Transverse colon (tissue), 4 donors: Measurements from ENCODE around the gene B3GNT3. TPM values are rescaled to one million over a fixed set of nuclear protein-coding genes. Genes with fewer than 3 reads are reported as not detected.

Experiments
- DNase-seq: peaks from one replicate; pipeline ENCODE4 v3.0.0-alpha.2; 2019
- H3K27ac ChIP-seq, 4 donors: fragments of 200-600 bp; sonication (generic); 2 replicates each; pipeline ENCODE4 v1.5.1; 2016 to 2018; ENCODE audit warnings: inconsistent platforms in 4 of 4
- H3K27me3 ChIP-seq: fragments of 200-600 bp; sonication (generic); 2 replicates; pipeline ENCODE4 v1.5.1; 2017; ENCODE audit warnings: inconsistent platforms
- H3K36me3 ChIP-seq, 4 donors: fragments of 200-600 bp; sonication (generic); 2 replicates each; pipeline ENCODE4 v1.5.1; 2017 to 2019; ENCODE audit warnings: inconsistent platforms in 4 of 4
- H3K4me1 ChIP-seq, 4 donors: fragments of 200-600 bp; sonication (generic); 2 replicates each; pipeline ENCODE4 v1.5.1; 2017 to 2020; ENCODE audit warnings: inconsistent platforms in 4 of 4
- H3K4me3 ChIP-seq, 4 donors: fragments of 200-600 bp; sonication (generic); 1 replicate in 1 of 4; 2 replicates in 3 of 4; pipeline versions ENCODE4 v1.5.1 to v1.6.1; 2017 to 2019; ENCODE audit warnings: inconsistent platforms in 4 of 4
- H3K9me3 ChIP-seq, 2 donors: fragments of 200-600 bp; sonication (generic); 2 replicates each; pipeline ENCODE4 v1.5.1; 2017 to 2019; ENCODE audit warnings: inconsistent platforms in 2 of 2
- EP300 ChIP-seq: sonication (generic); formaldehyde crosslinking; IDR thresholded peaks from one replicate; pipeline ENCODE4 v1.6.1; 2017; ENCODE audit warnings: antibody characterized with exemption, low read depth
- POLR2A ChIP-seq: fragments of 450-650 bp; IDR thresholded peaks from one replicate; pipeline ENCODE4 v1.6.1; 2016; ENCODE audit warnings: antibody characterized with exemption, mild to moderate bottlenecking, moderate library complexity
- POLR2AphosphoS5 ChIP-seq, 3 donors: sonication (generic); formaldehyde crosslinking; IDR thresholded peaks; one replicate each; pipeline ENCODE4 v1.6.1; 2016; ENCODE audit warnings: antibody characterized with exemption in 3 of 3
- WGBS, 2 donors: methylation state at CpG; one replicate each; pipeline ENCODE4 v1.1.5; 2018; ENCODE audit warnings: low coverage in 1 of 2; 5-methylcytosine and 5-hydroxymethylcytosine counted together
- in situ Hi-C, 4 donors: fragments of 200-750 bp; cut with MboI; loops; one replicate each; pipeline versions ENCODE4 v1.15.0 to v1.15.1; 2017; ENCODE audit warnings: low sequenced_read_pairs in 3 of 4, low pct_ligation_motif_present in 1 of 4, low pct_unique_long_range_greater_than_20kb in 1 of 4
- intact Hi-C: fragments of 100-400 bp; cut with DNase I; formaldehyde crosslinking; loops from one replicate; pipeline ENCODE4 v1.15.1; 2023; ENCODE audit warnings: low total_unique reads
- total RNA-seq, 4 donors: library from RNA; depleted of rRNA; stranded (reverse); fragments of >200 nt; gene quantifications; one replicate each; pipeline ENCODE4 v1.1.0, GENCODE V29; 2016
- TF ChIP-seq, protein P1 (sequence below), 5 experiments: fragments of 200-600 bp in 3 of 5; fragments of 450-650 bp in 2 of 5; sonication (generic) in 3 of 5; IDR thresholded peaks; 1 replicate in 2 of 5; 2 replicates in 3 of 5; pipeline ENCODE4 v1.5.1; 2016 to 2017; ENCODE audit warnings: antibody characterized with exemption in 5 of 5, inconsistent platforms in 3 of 5, mild to moderate bottlenecking in 2 of 5, moderate library complexity in 1 of 5

Gene B3GNT3
- total RNA-seq, 4 donors from 2014 or later, result 52.1 to 180 (median 144) TPM

DNA sequence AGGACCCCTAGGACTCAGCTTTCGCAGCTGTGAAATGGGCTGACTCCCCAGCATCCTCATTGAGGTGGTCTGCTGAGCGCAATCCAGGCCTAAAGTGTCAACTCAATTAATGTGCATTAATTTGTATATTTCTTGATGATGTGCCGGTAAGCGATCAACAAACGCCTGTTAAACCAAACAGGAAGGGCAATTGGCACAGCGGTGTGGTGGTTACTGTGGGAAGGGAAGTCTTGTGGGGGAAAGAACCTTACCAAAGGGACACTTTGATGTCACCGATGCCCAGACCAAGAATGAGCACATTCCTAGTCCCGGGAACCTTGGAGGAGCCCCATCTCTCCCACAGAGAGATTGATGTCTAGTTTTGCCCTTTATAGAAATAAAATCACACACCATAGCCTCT lies 51.2 kb downstream of the B3GNT3 start:
- Histone ChIP-seq H3K27ac (peak overlapping the region in 1 of 4 donors; percentile 83), H3K9me3 (no peaks in the 10 kb centered on the region), H3K4me1 (peaks cover 0 to 49% (median 18%) of the 10 kb centered on the region in 4 donors), H3K27me3 (peaks cover 41% of the 10 kb centered on the region), H3K4me3 (no peak overlapping the region), H3K36me3 (no peaks in the 10 kb centered on the region)
- 64 to 72% methylated on average over 3 to 8 of the region's 8 CpGs for WGBS, 2 donors
- in situ Hi-C loops (no loop called here), intact Hi-C loops (no loop called here)
- TF ChIP-seq POLR2AphosphoS5 (IDR thresholded peaks at IDR 0.05) (no peak), EP300 (no peak), POLR2A (no peak)
- TF ChIP-seq, protein P1, sequence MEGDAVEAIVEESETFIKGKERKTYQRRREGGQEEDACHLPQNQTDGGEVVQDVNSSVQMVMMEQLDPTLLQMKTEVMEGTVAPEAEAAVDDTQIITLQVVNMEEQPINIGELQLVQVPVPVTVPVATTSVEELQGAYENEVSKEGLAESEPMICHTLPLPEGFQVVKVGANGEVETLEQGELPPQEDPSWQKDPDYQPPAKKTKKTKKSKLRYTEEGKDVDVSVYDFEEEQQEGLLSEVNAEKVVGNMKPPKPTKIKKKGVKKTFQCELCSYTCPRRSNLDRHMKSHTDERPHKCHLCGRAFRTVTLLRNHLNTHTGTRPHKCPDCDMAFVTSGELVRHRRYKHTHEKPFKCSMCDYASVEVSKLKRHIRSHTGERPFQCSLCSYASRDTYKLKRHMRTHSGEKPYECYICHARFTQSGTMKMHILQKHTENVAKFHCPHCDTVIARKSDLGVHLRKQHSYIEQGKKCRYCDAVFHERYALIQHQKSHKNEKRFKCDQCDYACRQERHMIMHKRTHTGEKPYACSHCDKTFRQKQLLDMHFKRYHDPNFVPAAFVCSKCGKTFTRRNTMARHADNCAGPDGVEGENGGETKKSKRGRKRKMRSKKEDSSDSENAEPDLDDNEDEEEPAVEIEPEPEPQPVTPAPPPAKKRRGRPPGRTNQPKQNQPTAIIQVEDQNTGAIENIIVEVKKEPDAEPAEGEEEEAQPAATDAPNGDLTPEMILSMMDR (IDR thresholded peaks at IDR 0.05), result no peak
- DNase-seq, result peak; percentile 23

DNA sequence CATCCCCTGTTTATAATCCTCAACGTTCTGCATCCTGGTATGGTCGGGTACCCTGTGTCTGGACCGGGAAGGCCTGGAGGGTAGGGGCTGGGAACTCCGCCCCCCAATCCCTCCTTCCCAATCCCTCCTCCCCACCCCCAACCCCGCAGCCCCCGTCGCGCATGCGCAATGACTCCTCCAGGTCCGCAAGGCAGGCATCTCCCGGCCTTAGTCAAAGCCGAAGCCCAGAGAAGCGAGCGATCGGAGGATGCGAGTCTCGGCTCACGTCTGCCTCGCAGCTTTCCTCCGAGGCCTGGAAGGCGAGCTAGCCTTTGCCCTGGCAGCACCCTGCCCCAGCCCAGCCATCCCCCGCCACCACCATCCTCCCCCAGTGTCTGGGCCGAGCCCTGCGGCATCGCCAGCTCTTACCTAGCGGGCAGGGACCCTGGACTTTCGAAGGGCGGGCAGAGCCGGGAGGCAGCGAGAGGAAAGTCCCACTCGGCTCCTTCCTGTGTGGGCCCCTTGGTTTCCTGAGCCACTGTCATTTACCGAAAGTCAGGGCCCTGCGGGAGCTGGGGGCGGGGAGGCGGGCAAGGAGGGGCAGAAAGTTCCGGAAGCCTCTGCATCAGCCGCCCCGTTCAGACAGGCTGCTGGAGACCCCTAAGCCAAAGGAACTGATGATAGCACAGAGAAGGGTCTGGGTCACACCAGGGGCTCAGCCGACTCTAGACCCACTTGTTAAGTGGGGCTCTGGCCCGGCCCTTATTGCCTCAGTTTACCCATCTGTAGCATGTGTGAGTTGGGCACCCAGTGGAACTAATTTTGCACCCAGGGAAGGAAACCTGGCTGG lies 52.8 kb downstream of the B3GNT3 start, which contains the start of gene JAK3:
Gene JAK3, minus strand, starts transcription at position 445 of the 829 bp plus-strand sequence. CDS start 3,565 bp downstream, outside the sequence.
- Histone ChIP-seq H3K27me3 (peaks cover 27% of the 10 kb centered on the region), H3K27ac (peak within 1 kb of the TSS; percentile 69 to 83 (median 78)), H3K4me1 (peaks cover 0 to 34% (median 6%) of the 10 kb centered on the region in 4 donors), H3K36me3 (no peaks in the 10 kb centered on the region), H3K4me3 (peak within 1 kb of the TSS; percentile 9 to 49 (median 28)), H3K9me3 (no peaks in the 10 kb centered on the region)
- WGBS, 2 donors, result 16 to 23% methylated on average over 6 to 25 of the region's 40 CpGs
- DNase-seq, result peak; percentile 78
- TF ChIP-seq, protein P1 (IDR thresholded peaks at IDR 0.05), result no peak
- TF ChIP-seq POLR2A, result peak; percentile 30
- intact Hi-C loops (no loop called here), in situ Hi-C loops (no loop called here)

DNA sequence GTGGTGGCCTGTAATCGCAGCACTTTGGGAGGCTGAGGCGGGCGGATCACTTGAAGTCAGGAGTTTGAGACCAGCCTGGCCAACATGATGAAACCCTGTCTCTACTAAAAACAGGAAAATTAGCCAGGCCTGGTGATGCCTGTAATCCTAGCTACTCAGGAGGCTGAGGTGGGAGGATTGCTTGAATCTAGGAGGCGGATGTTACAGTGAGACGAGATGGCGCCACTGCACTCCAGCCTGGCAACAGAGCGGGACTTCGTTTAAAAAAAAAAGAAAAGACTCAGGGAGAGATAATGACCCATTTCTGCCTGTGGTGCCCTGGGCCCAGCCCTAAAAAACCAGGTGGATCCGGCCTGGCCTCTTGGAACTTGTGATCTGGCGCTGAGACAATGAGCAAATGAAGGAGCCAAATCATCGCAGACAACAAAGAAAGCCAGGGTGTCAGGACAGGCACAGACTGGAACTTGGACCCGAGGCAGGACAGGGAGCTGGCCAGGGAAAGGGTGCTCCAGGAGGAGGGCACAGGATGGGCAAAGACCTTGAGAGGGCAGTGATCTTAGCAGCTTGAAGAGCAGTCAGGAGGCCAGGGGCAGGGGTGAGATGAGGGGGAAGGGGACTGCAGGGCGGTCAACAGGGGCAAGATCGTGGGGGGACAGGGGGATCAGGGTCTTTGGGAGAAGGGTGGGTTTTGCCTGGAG lies 53.8 kb downstream of the B3GNT3 start:
- WGBS, 2 donors, result 74 to 76% methylated on average over 5 to 14 of the region's 14 CpGs
- in situ Hi-C loops, result no loop called here
- H3K9me3 ChIP-seq, result no peaks in the 10 kb centered on the region
- no peak overlapping the region for H3K4me3 ChIP-seq
- H3K4me1 ChIP-seq, result peaks cover 0 to 34% (median 6%) of the 10 kb centered on the region in 4 donors
- TF ChIP-seq, protein P1 (IDR thresholded peaks at IDR 0.05), result no peak
- TF ChIP-seq POLR2A, result no peak
- peak overlapping the region; percentile 69 to 83 (median 78) for H3K27ac ChIP-seq
- peaks cover 24% of the 10 kb centered on the region for H3K27me3 ChIP-seq
- no peak for DNase-seq
- H3K36me3 ChIP-seq, result no peaks in the 10 kb centered on the region
- intact Hi-C loops, result no loop called here

DNA sequence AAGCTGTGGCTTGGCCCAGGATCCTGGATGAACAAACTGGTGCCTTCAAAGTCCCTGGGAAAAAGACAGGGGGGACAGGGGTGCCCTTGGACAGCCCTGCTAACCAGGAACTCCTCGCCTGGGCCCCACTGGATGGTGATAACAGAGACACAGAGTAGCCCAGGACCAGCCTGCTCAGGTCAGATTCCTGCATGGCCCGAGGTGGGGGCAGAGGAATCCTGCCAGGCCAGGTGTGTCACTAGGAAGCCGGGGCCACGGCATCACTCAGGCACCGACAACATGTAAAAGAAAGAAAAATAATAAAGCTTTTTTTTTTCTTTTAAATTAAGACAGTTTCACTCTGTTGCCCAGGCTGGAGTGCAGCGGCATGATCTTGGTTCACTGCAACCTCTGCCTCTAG lies 59.1 kb downstream of the B3GNT3 start:
- Histone ChIP-seq H3K4me1 (peaks cover 0 to 12% (median 0%) of the 10 kb centered on the region in 4 donors), H3K27ac (no peak overlapping the region), H3K4me3 (no peak overlapping the region), H3K36me3 (no peaks in the 10 kb centered on the region), H3K27me3 (no peaks in the 10 kb centered on the region), H3K9me3 (no peaks in the 10 kb centered on the region)
- intact Hi-C loops, result loop anchor here (10.0 kb wide), 1 partner anchor 141 kb away; no protein-coding TSS in a partner anchor
- in situ Hi-C loops, result loop anchor here in 2 of 4 donors (25.0 kb wide), 2 partner anchors 133 to 142 kb away; partner anchors contain the start of gene MAP1S (in 1 of the 2)
- DNase-seq, result no peak
- WGBS, 2 donors, result 83 to 100% methylated on average over 2 to 6 of the region's 6 CpGs
- TF ChIP-seq, protein P1 (IDR thresholded peaks at IDR 0.05), result no peak
- TF ChIP-seq EP300, result no peak
